ENCODE measurements around the gene SLC18A3. TPM values are rescaled to one million over a fixed set of nuclear protein-coding genes. Genes with fewer than 3 reads are reported as not detected.

Gene SLC18A3
- total RNA-seq, 2 experiments from 2014 or later = not detected

- Mint-ChIP-seq H3K4me1 (ENCODE audit: low read depth) (peaks cover 16% of the 10 kb centered on the region), H3K27ac (no peak overlapping the region), H3K27me3 (peaks cover 3% of the 10 kb centered on the region), H3K36me3 (ENCODE audit: low read depth) (no peaks in the 10 kb centered on the region), H3K9me3 (no peaks in the 10 kb centered on the region), H3K4me3 (no peak overlapping the region)
- ChIA-PET CTCF (interaction anchor here (1.4 kb wide), 1 partner anchor 51 kb away, joined by 4 read pairs; no protein-coding TSS in a partner anchor), POLR2A (interaction anchor here (1.3 kb wide), 1 partner anchor 39 kb away, joined by 3 read pairs; no protein-coding TSS in a partner anchor)
- ATAC-seq = no peak
- no peak for DNase-seq
- TF ChIP-seq, protein P1, sequence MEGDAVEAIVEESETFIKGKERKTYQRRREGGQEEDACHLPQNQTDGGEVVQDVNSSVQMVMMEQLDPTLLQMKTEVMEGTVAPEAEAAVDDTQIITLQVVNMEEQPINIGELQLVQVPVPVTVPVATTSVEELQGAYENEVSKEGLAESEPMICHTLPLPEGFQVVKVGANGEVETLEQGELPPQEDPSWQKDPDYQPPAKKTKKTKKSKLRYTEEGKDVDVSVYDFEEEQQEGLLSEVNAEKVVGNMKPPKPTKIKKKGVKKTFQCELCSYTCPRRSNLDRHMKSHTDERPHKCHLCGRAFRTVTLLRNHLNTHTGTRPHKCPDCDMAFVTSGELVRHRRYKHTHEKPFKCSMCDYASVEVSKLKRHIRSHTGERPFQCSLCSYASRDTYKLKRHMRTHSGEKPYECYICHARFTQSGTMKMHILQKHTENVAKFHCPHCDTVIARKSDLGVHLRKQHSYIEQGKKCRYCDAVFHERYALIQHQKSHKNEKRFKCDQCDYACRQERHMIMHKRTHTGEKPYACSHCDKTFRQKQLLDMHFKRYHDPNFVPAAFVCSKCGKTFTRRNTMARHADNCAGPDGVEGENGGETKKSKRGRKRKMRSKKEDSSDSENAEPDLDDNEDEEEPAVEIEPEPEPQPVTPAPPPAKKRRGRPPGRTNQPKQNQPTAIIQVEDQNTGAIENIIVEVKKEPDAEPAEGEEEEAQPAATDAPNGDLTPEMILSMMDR (IDR thresholded peaks at IDR 0.05) = no peak
- intact Hi-C loops (cut with micrococcal nuclease) = no loop called here
These were observed 36.1 kb downstream of the SLC18A3 start for GRCh38 chr10:49645871-49646870.

GRCh38 chr10:49647554-49647953, 37.4 kb downstream of the SLC18A3 start:
- TF ChIP-seq, protein P1 (IDR thresholded peaks at IDR 0.05) = no peak
- intact Hi-C loops (cut with micrococcal nuclease) = no loop called here
- Mint-ChIP-seq H3K4me3 (no peak overlapping the region), H3K36me3 (ENCODE audit: low read depth) (no peaks in the 10 kb centered on the region), H3K27ac (no peak overlapping the region), H3K4me1 (ENCODE audit: low read depth) (peaks cover 16% of the 10 kb centered on the region), H3K9me3 (no peaks in the 10 kb centered on the region), H3K27me3 (peaks cover 3% of the 10 kb centered on the region)
- POLR2A ChIA-PET = no interaction called here
- DNase-seq = no peak
- ATAC-seq = no peak
- CTCF ChIA-PET = interaction anchor here (1.2 kb wide), 1 partner anchor 53 kb away, joined by 3 read pairs; no protein-coding TSS in a partner anchor

DNA sequence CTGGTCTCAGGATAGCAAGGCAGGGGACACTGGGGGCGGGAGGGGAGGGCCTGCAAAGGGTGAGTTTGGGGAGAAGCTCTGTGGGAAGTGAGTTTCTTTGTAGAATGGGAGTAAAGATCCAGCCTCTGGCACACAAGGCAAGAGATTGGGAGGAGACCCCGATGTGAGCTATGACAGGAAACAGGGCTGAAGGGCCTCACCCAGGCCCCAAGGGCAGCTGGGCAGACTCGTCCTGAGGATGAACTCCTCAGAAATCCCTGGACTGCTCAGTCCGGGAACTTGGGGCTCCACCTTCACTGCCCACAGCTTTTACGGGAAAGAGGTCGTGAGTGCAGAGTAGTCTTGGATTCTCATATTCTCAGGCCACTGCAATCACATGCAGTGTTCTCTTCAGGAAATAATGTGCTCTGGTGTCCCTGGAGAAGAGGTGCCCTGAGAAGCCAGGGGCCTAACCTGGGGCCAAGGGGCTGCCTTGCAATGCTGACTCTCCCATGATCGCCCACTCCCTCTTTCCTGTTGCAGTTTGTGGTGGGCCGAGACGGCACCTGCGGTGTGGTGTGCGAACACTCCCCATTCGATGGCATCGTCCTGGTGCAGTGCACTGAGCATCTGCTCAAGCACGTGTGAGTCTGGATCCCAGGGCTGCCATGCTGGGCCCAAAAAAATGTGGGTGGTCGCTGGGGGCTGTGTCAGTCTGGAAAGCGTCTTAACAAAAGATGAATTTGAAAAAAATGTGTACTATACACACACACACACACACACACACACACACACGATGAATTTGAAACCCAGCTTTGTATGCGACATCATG, 38.1 kb downstream of the SLC18A3 start:
- intact Hi-C loops (cut with micrococcal nuclease) = no loop called here
- Mint-ChIP-seq H3K27ac (no peak overlapping the region), H3K36me3 (ENCODE audit: low read depth) (no peaks in the 10 kb centered on the region), H3K4me1 (ENCODE audit: low read depth) (peaks cover 16% of the 10 kb centered on the region), H3K27me3 (peaks cover 3% of the 10 kb centered on the region), H3K9me3 (no peaks in the 10 kb centered on the region), H3K4me3 (no peak overlapping the region)
- POLR2A ChIA-PET = no interaction called here
- peak; percentile 17 for DNase-seq
- CTCF ChIA-PET = interaction anchor here (1.0 to 1.2 kb wide), 2 partner anchors 53 to 55 kb away, joined by 3 read pairs; no protein-coding TSS in a partner anchor
- TF ChIP-seq, protein P1 (IDR thresholded peaks at IDR 0.05) = no peak
- no peak for ATAC-seq

GRCh38 chr10:49649294-49649693, 39.2 kb downstream of the SLC18A3 start:
- H3K27me3 Mint-ChIP-seq = no peaks in the 10 kb centered on the region
- H3K4me3 Mint-ChIP-seq = no peak overlapping the region
- intact Hi-C loops (cut with micrococcal nuclease) = no loop called here
- POLR2A ChIA-PET = interaction anchor here (0.6 kb wide), 1 partner anchor 319 kb away, joined by 3 read pairs; no protein-coding TSS in a partner anchor
- ATAC-seq (peak; percentile 84), DNase-seq (peak; percentile 74)
- CTCF ChIA-PET = interaction anchor here (1.0 to 2.1 kb wide), 3 partner anchors 30 to 56 kb away, joined by 3 to 6 read pairs (median 3); no protein-coding TSS in a partner anchor
- TF ChIP-seq, protein P1 (IDR thresholded peaks at IDR 0.05) = no peak
- no peaks in the 10 kb centered on the region for H3K9me3 Mint-ChIP-seq
- no peak overlapping the region for H3K27ac Mint-ChIP-seq
- H3K4me1 Mint-ChIP-seq (ENCODE audit: low read depth) = peaks cover 16% of the 10 kb centered on the region
- H3K36me3 Mint-ChIP-seq (ENCODE audit: low read depth) = no peaks in the 10 kb centered on the region
